ENCODE results near the gene EBLN2.

Gene EBLN2

DNA sequence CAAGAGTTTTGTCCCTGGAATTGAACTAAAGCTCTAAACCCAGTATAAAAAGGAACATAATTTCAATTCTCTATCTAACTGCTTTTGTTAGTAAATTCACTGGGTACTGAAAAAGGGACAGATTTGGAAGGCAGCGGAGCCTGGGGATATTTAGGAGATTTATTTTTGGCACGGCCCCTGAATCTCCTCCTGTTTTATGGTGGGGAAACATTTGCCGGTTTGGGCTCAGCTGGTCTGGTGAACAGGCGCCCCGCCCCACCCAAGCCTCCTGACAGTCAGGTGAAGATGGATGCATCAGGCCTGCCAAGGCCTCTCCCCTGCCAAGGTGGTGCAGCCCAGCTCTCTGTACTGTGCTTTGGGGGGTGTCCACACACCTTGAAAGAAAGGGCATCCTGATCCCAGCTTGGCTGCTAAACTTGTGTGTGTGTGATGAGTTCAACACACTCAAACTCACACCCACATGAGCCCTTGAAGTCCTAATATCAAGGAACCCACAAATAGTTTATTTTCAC, 46.3 kb downstream of the EBLN2 start:
- DNase-seq (ENCODE audit: low read depth), result no peak

DNA sequence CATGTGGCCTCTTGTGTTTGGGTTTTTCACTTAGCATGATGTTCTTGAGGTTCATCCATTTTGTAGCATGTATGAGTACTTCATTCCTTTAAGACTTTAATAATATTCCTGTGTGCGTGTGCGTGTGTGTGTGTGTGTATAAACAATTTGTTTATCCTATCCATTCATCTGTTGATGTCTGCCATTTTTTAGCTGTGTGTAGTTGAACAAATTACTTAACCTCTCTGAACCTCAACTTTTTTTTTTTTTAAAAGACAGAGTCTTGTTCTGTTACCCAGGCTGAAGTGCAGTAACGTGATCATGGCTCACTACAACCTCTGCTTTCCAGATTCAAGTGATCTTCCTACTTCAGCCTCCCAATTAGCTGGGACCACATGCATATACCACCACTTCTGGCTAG, 47.3 kb downstream of the EBLN2 start:
- no peak for DNase-seq (ENCODE audit: low read depth)

GRCh38 chr3:73110530-73110929, 49.1 kb downstream of the EBLN2 start:
- no peak for DNase-seq (ENCODE audit: low read depth)

Measured in fibroblast of the conjunctiva (primary cell).